OCI-LY7 (cell line): Measurements from ENCODE around the gene GPATCH8. TPM values are rescaled to one million over a fixed set of nuclear protein-coding genes. Genes with fewer than 3 reads are reported as not detected.

Experiments
- BruUV-seq: library from RNA; stranded (reverse); fragments of 400-500 nt; replicated peaks from 2 replicates; lab custom pipeline; 2021; lab: Mats Ljungman, UMichigan
- CTCF ChIA-PET: fragments of 300-600 bp; sonication (Branson Sonifier 250); formaldehyde crosslinking; loops from one replicate; lab custom pipeline; 2022; ENCODE audit warnings: antibody characterized with exemption; ENCODE audit not compliant: unreplicated experiment; lab: Charles Lee
- POLR2A ChIA-PET: fragments of 300-600 bp; sonication (Branson Sonifier 250); formaldehyde crosslinking; loops from one replicate; lab custom pipeline; 2022; ENCODE audit warnings: antibody characterized with exemption; lab: Charles Lee
- DNase-seq: peaks from one replicate; pipeline ENCODE4 v3.0.0-alpha.2; 2015; ENCODE audit warnings: low spot score
- H2AFZ ChIP-seq: fragments of 200-600 bp; sonication (generic), shearing (Covaris generic); 2 replicates; pipeline ENCODE4 v1.6.1; 2014; ENCODE audit warnings: mild to moderate bottlenecking, antibody characterized with exemption, low read length, moderate library complexity
- H3K27ac ChIP-seq: fragments of 200-600 bp; sonication (generic); 2 replicates; pipeline ENCODE4 v1.5.1; 2014; ENCODE audit warnings: mixed run types, low read depth, mild to moderate bottlenecking, moderate library complexity, low read length, inconsistent platforms; ENCODE audit not compliant: poor library complexity, severe bottlenecking
- H3K36me3 ChIP-seq: fragments of 200-600 bp; sonication (generic); 2 replicates; pipeline ENCODE4 v1.6.1; 2014; ENCODE audit warnings: mild to moderate bottlenecking, antibody characterized with exemption, low read length, moderate library complexity, mixed read lengths; ENCODE audit not compliant: insufficient read depth
- H3K4me1 ChIP-seq: fragments of 200-600 bp; sonication (generic); 2 replicates; pipeline ENCODE4 v1.5.1; 2014; ENCODE audit warnings: mild to moderate bottlenecking, low read length; ENCODE audit not compliant: insufficient read depth, poor library complexity, severe bottlenecking
- H3K4me2 ChIP-seq: fragments of 200-600 bp; sonication (generic); 2 replicates; pipeline ENCODE4 v1.6.1; 2014; ENCODE audit warnings: mild to moderate bottlenecking, low read length
- H3K4me3 ChIP-seq: fragments of 200-600 bp; sonication (generic); 2 replicates; pipeline ENCODE4 v1.5.1; 2014; ENCODE audit warnings: mild to moderate bottlenecking, low read depth, low read length; ENCODE audit not compliant: poor library complexity, severe bottlenecking
- H3K79me2 ChIP-seq: fragments of 200-600 bp; sonication (generic); 2 replicates; pipeline ENCODE4 v1.6.1; 2016; ENCODE audit warnings: low read depth, mild to moderate bottlenecking, low read length, moderate library complexity, mixed read lengths; ENCODE audit not compliant: insufficient read depth
- H3K9me2 ChIP-seq: fragments of 200-600 bp; sonication (generic); 2 replicates; pipeline ENCODE4 v1.6.1; 2016; ENCODE audit warnings: mild to moderate bottlenecking, low read length, mixed read lengths; ENCODE audit not compliant: insufficient read depth
- H3K9me3 ChIP-seq: fragments of 200-600 bp; sonication (generic); 2 replicates; pipeline ENCODE4 v1.6.1; 2014; ENCODE audit warnings: mild to moderate bottlenecking, mixed run types, low read length, mixed read lengths
- H4K20me1 ChIP-seq: fragments of 200-600 bp; sonication (generic); 2 replicates; pipeline ENCODE4 v1.6.1; 2014; ENCODE audit warnings: mild to moderate bottlenecking, antibody characterized with exemption, low read length, moderate library complexity, mixed read lengths; ENCODE audit not compliant: insufficient read depth
- CTCF ChIP-seq: fragments of 200-600 bp; sonication (generic); conservative IDR thresholded peaks from 2 replicates; pipeline ENCODE4 v1.5.1; 2014; ENCODE audit warnings: mild to moderate bottlenecking, antibody characterized with exemption, low read length, moderate library complexity, mixed read lengths
- EZH2phosphoT487 ChIP-seq: fragments of 200-600 bp; sonication (generic); IDR thresholded peaks from 2 replicates; pipeline ENCODE4 v1.6.1; 2018; ENCODE audit warnings: low read depth, borderline replicate concordance, mild to moderate bottlenecking, mixed run types, antibody characterized with exemption, low read length, moderate library complexity, mixed read lengths
- intact Hi-C: fragments of 100-400 bp; cut with micrococcal nuclease; formaldehyde crosslinking; loops from one replicate; pipeline ENCODE4 v1.10.0; 2022; ENCODE audit not compliant: unreplicated experiment
- total RNA-seq, 2 experiments: library from RNA; depleted of rRNA in 1 of 2; stranded (reverse); fragments of >200 nt in 1 of 2; shearing (Covaris generic) in 1 of 2; gene quantifications; 2 replicates each; pipeline ENCODE4 v1.2.3, GENCODE V29; 2014 to 2022

Gene GPATCH8
- total RNA-seq, 2 experiments from 2014 or later = 24.7 to 61.1 TPM

GRCh38 chr17:44383363-44383762 is 119.8 kb downstream of the GPATCH8 start:
- Histone ChIP-seq H3K27ac (no peak overlapping the region), H3K4me1 (peaks cover 7% of the 10 kb centered on the region), H3K9me3 (no peaks in the 10 kb centered on the region), H3K9me2 (no peaks in the 10 kb centered on the region), H3K79me2 (no peaks in the 10 kb centered on the region), H3K4me2 (no peak overlapping the region), H3K36me3 (no peaks in the 10 kb centered on the region), H3K4me3 (no peak overlapping the region), H4K20me1 (no peaks in the 10 kb centered on the region), H2AFZ (no peak overlapping the region)
- ChIA-PET POLR2A (no interaction called here), CTCF (no interaction called here)
- TF ChIP-seq EZH2phosphoT487 (no peak), CTCF (no peak)
- DNase-seq = no peak
- no TSS peak for BruUV-seq
- intact Hi-C loops = no loop called here

GRCh38 chr17:44382917-44383316 is 120.3 kb downstream of the GPATCH8 start:
- CTCF ChIA-PET = no interaction called here
- H2AFZ ChIP-seq = no peak overlapping the region
- intact Hi-C loops = no loop called here
- no peaks in the 10 kb centered on the region for H3K36me3 ChIP-seq
- no peak overlapping the region for H3K4me2 ChIP-seq
- no peak for TF ChIP-seq EZH2phosphoT487
- no peak for TF ChIP-seq CTCF
- H3K79me2 ChIP-seq = no peaks in the 10 kb centered on the region
- no peaks in the 10 kb centered on the region for H4K20me1 ChIP-seq
- POLR2A ChIA-PET = no interaction called here
- H3K9me3 ChIP-seq = no peaks in the 10 kb centered on the region
- no peak for DNase-seq
- no peaks in the 10 kb centered on the region for H3K9me2 ChIP-seq
- BruUV-seq = no TSS peak
- H3K4me1 ChIP-seq = peaks cover 7% of the 10 kb centered on the region
- H3K27ac ChIP-seq = no peak overlapping the region
- H3K4me3 ChIP-seq = no peak overlapping the region

- POLR2A ChIA-PET = no interaction called here
- no peaks in the 10 kb centered on the region for H3K9me3 ChIP-seq
Measured at GRCh38 chr17:44381810-44382305, 121.3 kb downstream of the GPATCH8 start.

More at GRCh38 chr17:44381810-44382305, 121.3 kb downstream of the GPATCH8 start:
- TF ChIP-seq EZH2phosphoT487 (no peak), CTCF (no peak)
- Histone ChIP-seq H2AFZ (no peak overlapping the region), H3K27ac (no peak overlapping the region), H3K4me2 (no peak overlapping the region), H3K4me1 (peaks cover 7% of the 10 kb centered on the region), H4K20me1 (no peaks in the 10 kb centered on the region), H3K9me2 (no peaks in the 10 kb centered on the region), H3K79me2 (no peaks in the 10 kb centered on the region), H3K4me3 (no peak overlapping the region), H3K36me3 (no peaks in the 10 kb centered on the region)
- intact Hi-C loops = no loop called here
- BruUV-seq = no TSS peak
- no peak for DNase-seq
- CTCF ChIA-PET = no interaction called here
